ENCODE results near the gene PBOV1.

The PBOV1 gene

GRCh38 chr6:138176652-138177232, 41.5 kb downstream of the PBOV1 start:
- TF ChIP-seq CEBPB (IDR thresholded peaks at IDR 0.05), result no peak
- TF ChIP-seq TAF1 (IDR thresholded peaks at IDR 0.05; ENCODE audit: low read depth), result no peak
- TF ChIP-seq TCF12 (IDR thresholded peaks at IDR 0.05; ENCODE audit: low read depth), result no peak
- no peak for TF ChIP-seq ZBTB7A (IDR thresholded peaks at IDR 0.05; ENCODE audit: low read depth)
- TF ChIP-seq RAD21 (IDR thresholded peaks at IDR 0.05; ENCODE audit: low read depth), result no peak
- TF ChIP-seq, protein P1, sequence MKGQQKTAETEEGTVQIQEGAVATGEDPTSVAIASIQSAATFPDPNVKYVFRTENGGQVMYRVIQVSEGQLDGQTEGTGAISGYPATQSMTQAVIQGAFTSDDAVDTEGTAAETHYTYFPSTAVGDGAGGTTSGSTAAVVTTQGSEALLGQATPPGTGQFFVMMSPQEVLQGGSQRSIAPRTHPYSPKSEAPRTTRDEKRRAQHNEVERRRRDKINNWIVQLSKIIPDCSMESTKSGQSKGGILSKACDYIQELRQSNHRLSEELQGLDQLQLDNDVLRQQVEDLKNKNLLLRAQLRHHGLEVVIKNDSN (IDR thresholded peaks at IDR 0.05), result no peak
- TF ChIP-seq, protein P2, sequence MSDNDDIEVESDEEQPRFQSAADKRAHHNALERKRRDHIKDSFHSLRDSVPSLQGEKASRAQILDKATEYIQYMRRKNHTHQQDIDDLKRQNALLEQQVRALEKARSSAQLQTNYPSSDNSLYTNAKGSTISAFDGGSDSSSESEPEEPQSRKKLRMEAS (IDR thresholded peaks at IDR 0.05), result no peak
- no peak for TF ChIP-seq YY1 (IDR thresholded peaks at IDR 0.05; ENCODE audit: low read depth)
- TF ChIP-seq EGR1 (IDR thresholded peaks at IDR 0.05), result no peak
- TF ChIP-seq FOXM1 (IDR thresholded peaks at IDR 0.05; ENCODE audit: borderline replicate concordance, low read depth), result no peak
- TF ChIP-seq NFIC (IDR thresholded peaks at IDR 0.05), result no peak

DNA sequence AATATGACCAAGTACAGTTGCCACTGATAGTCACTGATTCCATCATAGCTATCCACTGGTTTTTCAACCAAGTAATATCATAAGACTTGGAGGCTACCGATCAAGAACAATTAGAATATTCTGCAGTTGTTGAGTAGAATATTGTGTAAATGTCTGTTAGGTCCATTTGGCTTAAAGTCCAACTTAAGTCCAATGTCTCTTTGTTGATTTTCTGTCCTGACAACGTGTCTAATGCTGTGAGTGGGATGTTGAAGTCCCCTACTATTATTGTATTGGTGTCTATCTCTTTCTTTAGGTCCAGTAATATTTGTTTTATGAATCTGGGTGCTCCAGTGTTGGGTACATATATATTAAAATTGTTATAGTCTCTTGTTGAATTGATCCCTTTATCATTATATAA, 42.7 kb downstream of the PBOV1 start:
- TF ChIP-seq CEBPB (IDR thresholded peaks at IDR 0.05), result no peak
- no peak for TF ChIP-seq RAD21 (IDR thresholded peaks at IDR 0.05; ENCODE audit: low read depth)
- TF ChIP-seq FOXM1 (IDR thresholded peaks at IDR 0.05; ENCODE audit: borderline replicate concordance, low read depth), result no peak
- TF ChIP-seq, protein P3, sequence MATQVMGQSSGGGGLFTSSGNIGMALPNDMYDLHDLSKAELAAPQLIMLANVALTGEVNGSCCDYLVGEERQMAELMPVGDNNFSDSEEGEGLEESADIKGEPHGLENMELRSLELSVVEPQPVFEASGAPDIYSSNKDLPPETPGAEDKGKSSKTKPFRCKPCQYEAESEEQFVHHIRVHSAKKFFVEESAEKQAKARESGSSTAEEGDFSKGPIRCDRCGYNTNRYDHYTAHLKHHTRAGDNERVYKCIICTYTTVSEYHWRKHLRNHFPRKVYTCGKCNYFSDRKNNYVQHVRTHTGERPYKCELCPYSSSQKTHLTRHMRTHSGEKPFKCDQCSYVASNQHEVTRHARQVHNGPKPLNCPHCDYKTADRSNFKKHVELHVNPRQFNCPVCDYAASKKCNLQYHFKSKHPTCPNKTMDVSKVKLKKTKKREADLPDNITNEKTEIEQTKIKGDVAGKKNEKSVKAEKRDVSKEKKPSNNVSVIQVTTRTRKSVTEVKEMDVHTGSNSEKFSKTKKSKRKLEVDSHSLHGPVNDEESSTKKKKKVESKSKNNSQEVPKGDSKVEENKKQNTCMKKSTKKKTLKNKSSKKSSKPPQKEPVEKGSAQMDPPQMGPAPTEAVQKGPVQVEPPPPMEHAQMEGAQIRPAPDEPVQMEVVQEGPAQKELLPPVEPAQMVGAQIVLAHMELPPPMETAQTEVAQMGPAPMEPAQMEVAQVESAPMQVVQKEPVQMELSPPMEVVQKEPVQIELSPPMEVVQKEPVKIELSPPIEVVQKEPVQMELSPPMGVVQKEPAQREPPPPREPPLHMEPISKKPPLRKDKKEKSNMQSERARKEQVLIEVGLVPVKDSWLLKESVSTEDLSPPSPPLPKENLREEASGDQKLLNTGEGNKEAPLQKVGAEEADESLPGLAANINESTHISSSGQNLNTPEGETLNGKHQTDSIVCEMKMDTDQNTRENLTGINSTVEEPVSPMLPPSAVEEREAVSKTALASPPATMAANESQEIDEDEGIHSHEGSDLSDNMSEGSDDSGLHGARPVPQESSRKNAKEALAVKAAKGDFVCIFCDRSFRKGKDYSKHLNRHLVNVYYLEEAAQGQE (IDR thresholded peaks at IDR 0.05; ENCODE audit: low read depth), result no peak
- TF ChIP-seq CREB1 (IDR thresholded peaks at IDR 0.05; ENCODE audit: low read depth), result no peak
- no peak for TF ChIP-seq YY1 (IDR thresholded peaks at IDR 0.05; ENCODE audit: low read depth)
- no peak for TF ChIP-seq NFIC (IDR thresholded peaks at IDR 0.05)
- no peak for TF ChIP-seq ZBTB7A (IDR thresholded peaks at IDR 0.05; ENCODE audit: low read depth)
- no peak for TF ChIP-seq TEAD4 (IDR thresholded peaks at IDR 0.05)
- TF ChIP-seq, protein P2 (IDR thresholded peaks at IDR 0.05), result no peak
- TF ChIP-seq EP300 (IDR thresholded peaks at IDR 0.05; ENCODE audit: borderline replicate concordance), result no peak
- no peak for TF ChIP-seq EGR1 (IDR thresholded peaks at IDR 0.05)
- no peak for TF ChIP-seq TAF1 (IDR thresholded peaks at IDR 0.05; ENCODE audit: low read depth)
- TF ChIP-seq TCF12 (IDR thresholded peaks at IDR 0.05; ENCODE audit: low read depth), result no peak
- TF ChIP-seq, protein P1 (IDR thresholded peaks at IDR 0.05), result no peak

Data from Ishikawa (cell line).